WERI-Rb-1 (cell line): ENCODE results near the gene XPO6.

ENCODE experiments used
- DNase-seq: peaks from one replicate; pipeline ENCODE4 v3.0.0-alpha.2; 2020
- H3K27ac ChIP-seq: fragments of 250-450 bp; sonication (Bioruptor Pico); 2 replicates; pipeline ENCODE4 v1.5.1; 2020; ENCODE audit warnings: mild to moderate bottlenecking, moderate library complexity
- H3K27me3 ChIP-seq: fragments of 250-450 bp; sonication (Bioruptor Pico); 2 replicates; pipeline ENCODE4 v1.5.1; 2021; ENCODE audit warnings: mild to moderate bottlenecking, low read depth, moderate library complexity; ENCODE audit not compliant: insufficient read depth, severe bottlenecking
- H3K36me3 ChIP-seq: fragments of 250-450 bp; sonication (Bioruptor Pico); 2 replicates; pipeline ENCODE4 v1.5.1; 2020; ENCODE audit warnings: mild to moderate bottlenecking, moderate library complexity
- H3K4me3 ChIP-seq: 2 replicates; pipeline ENCODE4 v1.5.1; 2011; ENCODE audit warnings: low read depth, mild to moderate bottlenecking, control low read depth, low read length
- H3K9me3 ChIP-seq: fragments of 250-450 bp; sonication (Bioruptor Pico); 2 replicates; pipeline ENCODE4 v1.5.1; 2021; ENCODE audit warnings: mild to moderate bottlenecking, moderate library complexity; ENCODE audit not compliant: severe bottlenecking
- TF ChIP-seq, protein P1 (sequence below): IDR thresholded peaks from 2 replicates; pipeline ENCODE4 v1.5.1; 2011; ENCODE audit warnings: low read depth, mild to moderate bottlenecking, control low read depth, inconsistent platforms, low read length

The XPO6 gene

DNA sequence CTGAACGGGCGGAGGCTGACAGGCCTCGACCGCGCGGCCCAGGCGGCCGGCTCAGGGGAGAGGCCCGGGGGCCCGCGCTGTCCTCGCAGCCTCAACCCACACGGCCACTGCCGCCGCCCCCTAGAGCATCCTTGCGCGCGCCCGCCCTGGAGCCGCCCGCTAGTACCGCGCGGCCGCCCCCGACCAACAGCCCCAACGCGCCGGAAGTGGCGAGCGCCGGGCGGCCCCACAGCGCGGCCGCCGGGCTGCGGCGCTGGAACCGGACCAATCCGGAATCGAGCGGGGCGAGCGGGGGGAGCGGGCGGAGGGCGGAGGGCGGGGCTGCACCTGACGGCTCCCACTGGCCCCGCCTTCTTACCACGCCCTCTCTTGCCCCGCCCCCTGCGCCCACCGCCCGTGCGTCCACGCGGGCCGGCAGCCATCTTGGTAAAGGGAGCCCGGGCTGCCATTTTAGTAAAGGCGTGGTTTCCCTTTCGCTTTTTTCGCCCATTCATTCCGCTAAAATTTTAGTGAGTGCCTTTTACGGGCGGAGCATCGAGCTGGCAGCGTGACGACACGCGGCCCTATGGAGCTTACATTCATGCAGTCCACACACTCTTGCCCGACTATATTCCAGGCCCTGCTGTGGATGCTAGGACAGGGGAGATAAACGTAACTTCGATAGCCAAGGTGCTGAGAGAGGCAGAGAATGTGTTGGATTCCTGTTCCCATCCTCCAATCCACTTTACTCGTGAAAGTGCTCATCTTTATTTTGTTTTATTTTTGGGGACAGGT is at the start of gene XPO6:
Gene XPO6, minus strand, starts transcription at position 208 of the 774 bp plus-strand sequence. CDS start 597 bp downstream, outside the sequence.
- TF ChIP-seq, protein P1, sequence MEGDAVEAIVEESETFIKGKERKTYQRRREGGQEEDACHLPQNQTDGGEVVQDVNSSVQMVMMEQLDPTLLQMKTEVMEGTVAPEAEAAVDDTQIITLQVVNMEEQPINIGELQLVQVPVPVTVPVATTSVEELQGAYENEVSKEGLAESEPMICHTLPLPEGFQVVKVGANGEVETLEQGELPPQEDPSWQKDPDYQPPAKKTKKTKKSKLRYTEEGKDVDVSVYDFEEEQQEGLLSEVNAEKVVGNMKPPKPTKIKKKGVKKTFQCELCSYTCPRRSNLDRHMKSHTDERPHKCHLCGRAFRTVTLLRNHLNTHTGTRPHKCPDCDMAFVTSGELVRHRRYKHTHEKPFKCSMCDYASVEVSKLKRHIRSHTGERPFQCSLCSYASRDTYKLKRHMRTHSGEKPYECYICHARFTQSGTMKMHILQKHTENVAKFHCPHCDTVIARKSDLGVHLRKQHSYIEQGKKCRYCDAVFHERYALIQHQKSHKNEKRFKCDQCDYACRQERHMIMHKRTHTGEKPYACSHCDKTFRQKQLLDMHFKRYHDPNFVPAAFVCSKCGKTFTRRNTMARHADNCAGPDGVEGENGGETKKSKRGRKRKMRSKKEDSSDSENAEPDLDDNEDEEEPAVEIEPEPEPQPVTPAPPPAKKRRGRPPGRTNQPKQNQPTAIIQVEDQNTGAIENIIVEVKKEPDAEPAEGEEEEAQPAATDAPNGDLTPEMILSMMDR = no peak
- Histone ChIP-seq H3K27ac (peak within 1 kb of the TSS; percentile 69), H3K9me3 (no peaks in the 10 kb centered on the region), H3K4me3 (peak within 1 kb of the TSS; percentile 88), H3K36me3 (peaks cover 31% of the 10 kb centered on the region), H3K27me3 (no peaks in the 10 kb centered on the region)
- DNase-seq = peak; percentile 95

- peaks cover 2% of the 10 kb centered on the region for H3K27me3 ChIP-seq
- H3K27ac ChIP-seq = no peak overlapping the region
- H3K4me3 ChIP-seq = no peak overlapping the region
- DNase-seq = no peak
- TF ChIP-seq, protein P1 = no peak
- H3K9me3 ChIP-seq = no peaks in the 10 kb centered on the region
- H3K36me3 ChIP-seq = no peaks in the 10 kb centered on the region
These were observed 48.4 kb upstream of the XPO6 start for GRCh38 chr16:28260193-28260592.

DNA sequence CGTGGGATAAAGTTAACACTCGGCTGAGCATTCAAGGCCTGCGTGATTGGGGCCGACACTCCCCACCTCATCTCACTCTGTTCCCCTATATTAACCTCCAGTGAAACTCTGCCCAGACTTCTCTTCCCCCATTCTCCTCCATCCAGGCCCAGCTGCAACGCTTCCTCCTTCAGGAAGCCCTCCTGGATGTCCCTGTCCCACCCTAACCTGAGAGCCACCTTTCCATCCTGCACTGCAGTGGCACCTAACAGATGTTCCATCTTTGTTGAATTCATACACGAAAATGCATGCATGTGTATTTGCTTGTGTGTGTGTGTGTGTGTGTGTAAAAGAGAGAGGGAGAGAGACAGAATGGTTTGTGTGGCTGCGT is 48.0 kb upstream of the XPO6 start:
- Histone ChIP-seq H3K4me3 (no peak overlapping the region), H3K27ac (no peak overlapping the region), H3K36me3 (no peaks in the 10 kb centered on the region), H3K9me3 (no peaks in the 10 kb centered on the region), H3K27me3 (no peaks in the 10 kb centered on the region)
- no peak for DNase-seq
- TF ChIP-seq, protein P1 = no peak

DNA sequence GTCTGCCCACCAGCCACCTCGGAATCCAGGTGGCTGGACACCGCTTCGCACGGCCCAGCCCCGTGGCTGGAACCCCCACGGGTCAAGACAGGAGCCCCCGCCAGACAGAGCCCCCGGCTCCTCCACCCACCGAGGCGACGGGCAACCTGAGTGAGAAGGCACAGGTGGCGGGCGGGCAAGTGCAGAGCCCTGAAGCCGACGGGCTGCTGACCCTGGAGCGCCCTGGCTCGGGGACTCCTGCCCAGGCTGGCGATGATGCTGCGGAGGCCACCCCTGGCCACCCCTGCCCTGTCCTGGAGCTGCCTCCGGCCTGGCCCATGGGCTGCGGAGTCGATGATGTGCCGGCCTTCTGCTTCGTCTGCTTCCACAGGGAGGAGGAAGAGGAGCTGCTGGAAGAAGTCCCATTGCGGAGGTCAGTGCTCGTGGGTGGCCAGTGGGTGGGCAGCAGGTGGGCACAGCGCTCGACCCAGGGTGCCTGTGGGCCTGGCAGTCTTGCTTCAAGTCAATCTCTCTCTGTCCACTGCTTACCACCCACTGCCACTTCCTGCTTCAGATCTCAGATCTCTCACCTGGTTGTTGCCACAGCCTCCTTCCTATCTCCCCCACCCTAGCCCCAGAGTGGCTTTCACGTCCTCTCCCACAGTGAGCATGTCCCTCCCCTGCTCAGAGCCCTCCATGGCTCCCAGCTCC is 47.5 kb upstream of the XPO6 start:
- DNase-seq = no peak
- Histone ChIP-seq H3K27ac (no peak overlapping the region), H3K27me3 (no peaks in the 10 kb centered on the region), H3K4me3 (no peak overlapping the region), H3K36me3 (no peaks in the 10 kb centered on the region), H3K9me3 (no peaks in the 10 kb centered on the region)
- TF ChIP-seq, protein P1 = no peak

DNA sequence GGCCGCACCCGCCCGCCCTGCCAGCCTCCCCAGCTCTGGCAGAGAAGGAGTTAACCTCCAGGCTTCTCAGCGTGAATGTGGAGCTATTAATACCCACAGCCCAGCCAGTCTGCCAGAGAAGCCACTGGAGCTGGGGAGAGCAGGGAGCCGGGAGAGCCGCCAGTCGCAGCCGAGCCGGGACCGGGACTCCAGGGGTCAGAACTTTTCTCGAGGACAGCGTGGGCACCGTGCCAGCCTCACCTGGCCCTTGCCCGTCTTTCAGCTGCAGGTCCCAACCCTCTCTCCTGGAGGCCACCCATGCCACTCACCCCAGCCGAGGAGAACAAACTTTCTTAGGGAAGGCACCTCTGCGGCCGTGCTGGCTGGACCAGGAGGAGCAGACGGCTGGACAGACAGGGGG is 46.8 kb upstream of the XPO6 start:
- peak; percentile 51 for DNase-seq
- Histone ChIP-seq H3K9me3 (no peaks in the 10 kb centered on the region), H3K4me3 (peak overlapping the region; percentile 17; the same call in 1 of the 2 replicates), H3K36me3 (no peaks in the 10 kb centered on the region), H3K27me3 (no peaks in the 10 kb centered on the region), H3K27ac (no peak overlapping the region)
- TF ChIP-seq, protein P1 = no peak
